ENCODE results near the gene BHLHE40.
"Not testable (repeated sequence)": the region's sequence is repeated elsewhere in the genome, so short reads cannot be mapped to it uniquely, and the experiment has no call there.

BHLHE40 gene

GRCh38 chr3:4957978-4958377 is 21.3 kb upstream of the BHLHE40 start:
- no peak for TF ChIP-seq CTCF (IDR thresholded peaks at IDR 0.05; ENCODE audit: insufficient read depth, low read depth, low read length, missing control alignments)

DNA sequence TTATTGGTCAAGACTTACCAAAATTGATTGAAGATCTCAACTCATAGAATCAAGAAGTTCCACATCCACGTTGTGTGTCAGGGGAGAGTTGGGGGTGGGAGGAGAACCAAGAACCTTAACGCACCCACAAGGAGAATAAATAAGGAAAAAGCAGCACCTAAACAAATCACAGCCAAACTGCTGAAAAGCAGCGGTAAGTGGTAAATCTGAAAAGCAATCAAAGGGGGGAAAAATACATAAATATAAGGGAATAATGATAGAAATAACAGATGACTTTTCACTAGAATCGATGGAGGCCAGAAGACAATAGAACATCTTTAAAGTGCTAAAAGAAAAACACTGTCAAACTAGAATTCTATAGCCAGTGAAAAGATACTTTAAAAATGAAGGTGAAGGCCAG is 20.1 kb upstream of the BHLHE40 start:
- H3K4me3 ChIP-seq (ENCODE audit: low read length): no peak overlapping the region
- DNase-seq (ENCODE audit: low read depth): no peak
- TF ChIP-seq CTCF (IDR thresholded peaks at IDR 0.05; ENCODE audit: insufficient read depth, low read depth, low read length, missing control alignments): no peak

More at GRCh38 chr3:4957978-4958377, 21.3 kb upstream of the BHLHE40 start:
- no peak for DNase-seq (ENCODE audit: low read depth)
- H3K4me3 ChIP-seq (ENCODE audit: low read length): no peak overlapping the region

- H3K4me3 ChIP-seq (ENCODE audit: low read length); DNase-seq (ENCODE audit: low read depth): not testable (repeated sequence)
Observed at GRCh38 chr3:4961865-4962264, 17.4 kb upstream of the BHLHE40 start.

- no peak for TF ChIP-seq CTCF (IDR thresholded peaks at IDR 0.05; ENCODE audit: insufficient read depth, low read depth, low read length, missing control alignments)
- DNase-seq (ENCODE audit: low read depth): no peak
- no peak overlapping the region for H3K4me3 ChIP-seq (ENCODE audit: low read length)
Observed at GRCh38 chr3:4963669-4964570, 15.3 kb upstream of the BHLHE40 start.

- not testable (repeated sequence) for DNase-seq (ENCODE audit: low read depth)
Observed at GRCh38 chr3:4966006-4966405, 13.2 kb upstream of the BHLHE40 start.

DNA sequence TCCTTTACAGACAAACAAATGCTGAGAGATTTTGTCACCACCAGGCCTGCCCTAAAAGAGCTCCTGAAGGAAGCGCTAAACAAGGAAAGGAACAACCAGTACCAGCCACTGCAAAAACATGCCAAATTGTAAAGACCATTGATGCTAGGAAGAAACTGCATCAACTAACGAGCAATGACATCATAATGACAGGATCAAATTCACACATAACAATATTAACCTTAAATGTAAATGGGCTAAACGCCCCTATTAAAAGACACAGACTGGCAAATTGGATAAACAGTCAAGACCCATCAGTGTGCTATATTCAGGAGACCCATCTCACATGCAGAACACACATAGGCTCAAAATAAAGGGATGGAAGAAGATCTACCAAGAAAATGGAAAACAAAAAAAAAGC is 11.6 kb upstream of the BHLHE40 start:
- H3K4me3 ChIP-seq (ENCODE audit: low read length); DNase-seq (ENCODE audit: low read depth): not testable (repeated sequence)

More at GRCh38 chr3:4966006-4966405, 13.2 kb upstream of the BHLHE40 start:
- H3K4me3 ChIP-seq (ENCODE audit: low read length): not testable (repeated sequence)

- DNase-seq (ENCODE audit: low read depth); H3K4me3 ChIP-seq (ENCODE audit: low read length): not testable (repeated sequence)
Observed at GRCh38 chr3:4971437-4971836, 7.8 kb upstream of the BHLHE40 start.

GRCh38 chr3:4971838-4972237 is 7.4 kb upstream of the BHLHE40 start:
- TF ChIP-seq CTCF (IDR thresholded peaks at IDR 0.05; ENCODE audit: insufficient read depth, low read depth, low read length, missing control alignments): no peak
- no peak overlapping the region for H3K4me3 ChIP-seq (ENCODE audit: low read length)
- no peak for DNase-seq (ENCODE audit: low read depth)
